H9 (cell line): ENCODE results near the gene EFEMP1. TPM values are rescaled to one million over a fixed set of nuclear protein-coding genes. Genes with fewer than 3 reads are reported as not detected.
A peak's percentile ranks its signal among the peaks of the same experiment; 100 is the strongest.

Source experiments
- DNase-seq: peaks from one replicate; pipeline ENCODE4 v3.0.0-alpha.2; 2017
- H2AFZ ChIP-seq: one replicate; pipeline ENCODE4 v1.6.1; 2013; ENCODE audit warnings: mild to moderate bottlenecking, low read length, control low read depth, moderate library complexity
- H2AK5ac ChIP-seq: 2 replicates; pipeline ENCODE4 v1.6.1; 2013; ENCODE audit warnings: low read length, control low read depth, mixed read lengths; ENCODE audit not compliant: insufficient read length
- H2BK120ac ChIP-seq: one replicate; pipeline ENCODE4 v1.6.1; 2013; ENCODE audit warnings: low read depth, mild to moderate bottlenecking, low read length, control low read depth, inconsistent platforms; ENCODE audit not compliant: poor library complexity, severe bottlenecking
- H2BK12ac ChIP-seq: 2 replicates; pipeline ENCODE4 v1.6.1; 2013; ENCODE audit warnings: low read length, control low read depth, mixed read lengths, low read depth; ENCODE audit not compliant: insufficient read length
- H2BK15ac ChIP-seq: 2 replicates; pipeline ENCODE4 v1.6.1; 2013; ENCODE audit warnings: low read depth, low read length, control low read depth
- H2BK20ac ChIP-seq: one replicate; pipeline ENCODE4 v1.6.1; 2013; ENCODE audit warnings: low read depth, mild to moderate bottlenecking, low read length, control low read depth, inconsistent platforms; ENCODE audit not compliant: poor library complexity, severe bottlenecking
- H2BK5ac ChIP-seq: 2 replicates; pipeline ENCODE4 v1.6.1; 2013; ENCODE audit warnings: low read length, control low read depth, mixed read lengths; ENCODE audit not compliant: insufficient read length
- H3K14ac ChIP-seq: 2 replicates; pipeline ENCODE4 v1.6.1; 2013; ENCODE audit warnings: low read length, control low read depth; ENCODE audit not compliant: insufficient read depth
- H3K18ac ChIP-seq: 2 replicates; pipeline ENCODE4 v1.6.1; 2013; ENCODE audit warnings: low read depth, mild to moderate bottlenecking, mixed read lengths, low read length, control low read depth; ENCODE audit not compliant: insufficient read length
- H3K23ac ChIP-seq: 2 replicates; pipeline ENCODE4 v1.6.1; 2013; ENCODE audit warnings: low read length, control low read depth, mixed read lengths, low read depth; ENCODE audit not compliant: insufficient read length
- H3K23me2 ChIP-seq: 2 replicates; pipeline ENCODE4 v1.6.1; 2013; ENCODE audit warnings: low read depth, mild to moderate bottlenecking, mixed read lengths, low read length, control low read depth; ENCODE audit not compliant: insufficient read length, poor library complexity, severe bottlenecking
- H3K27ac ChIP-seq: 2 replicates; pipeline ENCODE4 v1.5.1; 2013; ENCODE audit warnings: low read length, control low read depth, mixed read lengths, low read depth; ENCODE audit not compliant: insufficient read length
- H3K27me3 ChIP-seq: 2 replicates; pipeline ENCODE4 v1.6.1; 2013; ENCODE audit warnings: low read length, control low read depth, inconsistent platforms; ENCODE audit not compliant: insufficient read depth
- H3K4ac ChIP-seq: 2 replicates; pipeline ENCODE4 v1.6.1; 2013; ENCODE audit warnings: low read depth, mild to moderate bottlenecking, control low read depth, inconsistent platforms, low read length, moderate library complexity
- H3K4me1 ChIP-seq: 2 replicates; pipeline ENCODE4 v1.6.1; 2013; ENCODE audit warnings: low read length, control low read depth, inconsistent platforms; ENCODE audit not compliant: insufficient read depth
- H3K4me2 ChIP-seq: 2 replicates; pipeline ENCODE4 v1.6.1; 2013; ENCODE audit warnings: low read length, control low read depth, mixed read lengths; ENCODE audit not compliant: insufficient read length, insufficient read depth
- H3K56ac ChIP-seq: 2 replicates; pipeline ENCODE4 v1.6.1; 2013; ENCODE audit warnings: low read depth, mild to moderate bottlenecking, mixed read lengths, low read length, control low read depth; ENCODE audit not compliant: insufficient read length
- H3K79me1 ChIP-seq: 2 replicates; pipeline ENCODE4 v1.6.1; 2013; ENCODE audit warnings: low read depth, mild to moderate bottlenecking, moderate library complexity, low read length, control low read depth, inconsistent platforms; ENCODE audit not compliant: insufficient read depth, poor library complexity, severe bottlenecking
- H3K79me2 ChIP-seq: 2 replicates; pipeline ENCODE4 v1.6.1; 2013; ENCODE audit warnings: low read length, control low read depth, inconsistent platforms; ENCODE audit not compliant: insufficient read depth
- H3K9ac ChIP-seq: 2 replicates; pipeline ENCODE4 v1.6.1; 2013; ENCODE audit warnings: low read length, control low read depth, mixed read lengths; ENCODE audit not compliant: insufficient read length; ENCODE audit errors: extremely low read depth
- H3K9me3 ChIP-seq: one replicate; pipeline ENCODE4 v1.6.1; 2013; ENCODE audit warnings: low read depth, low read length, inconsistent platforms; ENCODE audit not compliant: control insufficient read depth
- H3T11ph ChIP-seq: one replicate; pipeline ENCODE4 v1.6.1; 2013; ENCODE audit warnings: mild to moderate bottlenecking, low read length, control low read depth, inconsistent platforms
- H4K20me1 ChIP-seq: one replicate; pipeline ENCODE4 v1.6.1; 2013; ENCODE audit not compliant: control insufficient read depth, insufficient read length, insufficient read depth
- H4K5ac ChIP-seq: 2 replicates; pipeline ENCODE4 v1.6.1; 2013; ENCODE audit warnings: low read depth, mild to moderate bottlenecking, mixed read lengths, low read length, control low read depth; ENCODE audit not compliant: insufficient read length
- H4K8ac ChIP-seq: replicated peaks from 2 replicates; pipeline ENCODE4 v1.6.1; 2013; ENCODE audit warnings: low read length, control low read depth, mixed read lengths, low read depth; ENCODE audit not compliant: insufficient read length
- H4K91ac ChIP-seq: 2 replicates; pipeline ENCODE4 v1.6.1; 2013; ENCODE audit warnings: low read depth, mild to moderate bottlenecking, moderate library complexity, mixed read lengths, low read length, control low read depth; ENCODE audit not compliant: insufficient read length
- H3K27ac Mint-ChIP-seq, 3 experiments: 2 replicates in 2 of 3; 3 replicates in 1 of 3; pipeline ENCODE4 v1.8.0; 2020 to 2021; ENCODE audit warnings: mixed read lengths in 3 of 3, mild to moderate bottlenecking in 1 of 3, moderate library complexity in 1 of 3
- H3K27me3 Mint-ChIP-seq: 2 replicates; pipeline ENCODE4 v1.8.0; 2021; ENCODE audit warnings: low read depth, mild to moderate bottlenecking, moderate library complexity, mixed read lengths
- H3K36me3 Mint-ChIP-seq, 3 experiments: 2 replicates in 2 of 3; 3 replicates in 1 of 3; pipeline ENCODE4 v1.8.0; 2020 to 2021; ENCODE audit warnings: low read depth in 3 of 3, mixed read lengths in 3 of 3; ENCODE audit not compliant: insufficient read depth in 1 of 3
- H3K4me1 Mint-ChIP-seq, 2 experiments: 2 replicates each; pipeline ENCODE4 v1.8.0; 2020; ENCODE audit warnings: mixed read lengths in 2 of 2
- H3K4me3 Mint-ChIP-seq, 2 experiments: 2 replicates in 1 of 2; 3 replicates in 1 of 2; pipeline ENCODE4 v1.8.0; 2020 to 2021; ENCODE audit warnings: mild to moderate bottlenecking in 2 of 2, mixed read lengths in 2 of 2, moderate library complexity in 1 of 2
- H3K9me3 Mint-ChIP-seq, 2 experiments: 2 replicates in 1 of 2; 3 replicates in 1 of 2; pipeline ENCODE4 v1.8.0; 2020; ENCODE audit warnings: mild to moderate bottlenecking in 2 of 2, mixed read lengths in 2 of 2, moderate library complexity in 1 of 2
- CTCF ChIP-seq: fragments of 200-600 bp; sonication (generic); conservative IDR thresholded peaks from 3 replicates; pipeline ENCODE4 v1.8.0; 2021; ENCODE audit warnings: antibody characterized with exemption, mild to moderate bottlenecking
- total RNA-seq: library from RNA; stranded (reverse); gene quantifications from 2 replicates; pipeline ENCODE4 v1.2.1, GENCODE V29; 2021

Gene EFEMP1
- total RNA-seq, 1 experiment from 2014 or later: 3.5 TPM

- DNase-seq: no peak
- Histone ChIP-seq H3K9ac (no peak overlapping the region), H3K79me1 (no peaks in the 10 kb centered on the region), H2BK12ac (no peak overlapping the region), H2BK5ac (no peak overlapping the region), H4K91ac (no peak overlapping the region), H3T11ph (no peak overlapping the region), H3K27ac (no peak overlapping the region), H3K27me3 (no peaks in the 10 kb centered on the region), H3K56ac (no peak overlapping the region), H3K4ac (no peak overlapping the region), H2AFZ (no peak overlapping the region), H2BK15ac (no peak overlapping the region), H3K23me2 (no peaks in the 10 kb centered on the region), H2BK20ac (no peak overlapping the region), H3K79me2 (no peaks in the 10 kb centered on the region), H2BK120ac (no peak overlapping the region), H3K9me3 (no peaks in the 10 kb centered on the region), H3K23ac (no peak overlapping the region), H2AK5ac (no peak overlapping the region), H3K18ac (no peak overlapping the region), H3K4me2 (no peak overlapping the region), H3K4me1 (no peaks in the 10 kb centered on the region), H4K20me1 (no peaks in the 10 kb centered on the region), H4K5ac (no peak overlapping the region), H4K8ac (no peak overlapping the region), H3K14ac (no peak overlapping the region)
- TF ChIP-seq CTCF: no peak
- Mint-ChIP-seq H3K27me3 (no peaks in the 10 kb centered on the region), H3K27ac (0 out of 7 replicates have a peak overlapping the region, but pooled peaks of 1 of the 3 experiments have one; percentile 1), H3K4me1 (no peaks in the 10 kb centered on the region), H3K36me3 (no peaks in the 10 kb centered on the region), H3K4me3 (no peak overlapping the region), H3K9me3 (no peaks in the 10 kb centered on the region)
Measured at GRCh38 chr2:55871637-55872036, 51.9 kb downstream of the EFEMP1 start.
